Fibroblast of mammary gland (primary cell): ENCODE measurements around the gene NEUROD4.
"Not testable (repeated sequence)": the region's sequence is repeated elsewhere in the genome, so short reads cannot be mapped to it uniquely, and the experiment has no call there.

Source experiments
- DNase-seq: peaks from one replicate; pipeline ENCODE4 v3.0.0-alpha.2; 2010; ENCODE audit warnings: low read depth
- H3K4me3 ChIP-seq: 2 replicates; pipeline ENCODE4 v1.5.1; 2011; ENCODE audit warnings: low read depth, mild to moderate bottlenecking, low read length, moderate library complexity; ENCODE audit not compliant: control insufficient read depth
- CTCF ChIP-seq: conservative IDR thresholded peaks from 2 replicates; pipeline ENCODE4 v1.5.1; 2011; ENCODE audit warnings: low read depth, low read length, inconsistent platforms; ENCODE audit not compliant: control insufficient read depth, insufficient read depth

Gene NEUROD4

DNA sequence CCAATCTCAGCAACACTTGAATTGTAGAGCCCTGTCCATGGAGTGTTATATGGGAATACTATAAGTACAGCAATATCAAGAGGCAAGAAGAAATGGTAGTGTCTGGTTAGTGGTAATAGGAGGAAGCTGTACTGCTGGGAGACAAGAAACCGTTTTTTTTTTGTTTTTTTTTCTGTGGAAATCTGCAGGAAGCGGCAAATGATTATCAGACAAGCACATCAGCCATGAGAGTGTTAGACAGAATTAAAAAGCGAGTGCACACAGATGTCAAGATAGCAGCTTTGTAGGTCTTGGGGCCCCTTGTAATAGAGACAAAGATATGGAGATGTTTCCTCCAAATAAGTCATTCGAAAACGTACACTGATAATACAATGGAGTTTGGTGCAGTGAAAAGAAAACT, 41.9 kb upstream of the NEUROD4 start:
- no peak for TF ChIP-seq CTCF
- no peak overlapping the region for H3K4me3 ChIP-seq
- no peak for DNase-seq

DNA sequence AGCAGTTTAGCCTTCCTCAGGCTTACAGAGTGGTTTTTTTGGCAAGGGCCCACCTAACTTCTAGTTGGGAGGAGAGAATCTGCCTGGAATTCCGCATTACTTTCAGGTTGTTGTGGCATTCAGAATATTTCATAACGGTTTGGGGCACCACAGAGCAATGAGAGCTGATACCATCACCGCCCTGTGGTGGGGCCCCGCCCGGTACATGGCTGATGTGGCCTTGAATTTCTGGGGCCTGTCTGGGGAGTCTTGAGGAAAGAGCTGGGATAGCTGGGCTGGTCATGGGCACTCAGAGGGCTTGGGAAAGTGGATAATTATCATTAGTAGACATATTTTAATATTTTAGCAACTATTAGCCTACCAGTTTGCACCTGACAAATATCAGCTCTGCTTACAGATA, 39.4 kb upstream of the NEUROD4 start:
- no peak for TF ChIP-seq CTCF
- no peak overlapping the region for H3K4me3 ChIP-seq
- DNase-seq: no peak

- no peak for TF ChIP-seq CTCF
- no peak overlapping the region for H3K4me3 ChIP-seq
- DNase-seq: no peak
Measured at GRCh38 chr12:54981796-54982195, 38.0 kb upstream of the NEUROD4 start.

DNA sequence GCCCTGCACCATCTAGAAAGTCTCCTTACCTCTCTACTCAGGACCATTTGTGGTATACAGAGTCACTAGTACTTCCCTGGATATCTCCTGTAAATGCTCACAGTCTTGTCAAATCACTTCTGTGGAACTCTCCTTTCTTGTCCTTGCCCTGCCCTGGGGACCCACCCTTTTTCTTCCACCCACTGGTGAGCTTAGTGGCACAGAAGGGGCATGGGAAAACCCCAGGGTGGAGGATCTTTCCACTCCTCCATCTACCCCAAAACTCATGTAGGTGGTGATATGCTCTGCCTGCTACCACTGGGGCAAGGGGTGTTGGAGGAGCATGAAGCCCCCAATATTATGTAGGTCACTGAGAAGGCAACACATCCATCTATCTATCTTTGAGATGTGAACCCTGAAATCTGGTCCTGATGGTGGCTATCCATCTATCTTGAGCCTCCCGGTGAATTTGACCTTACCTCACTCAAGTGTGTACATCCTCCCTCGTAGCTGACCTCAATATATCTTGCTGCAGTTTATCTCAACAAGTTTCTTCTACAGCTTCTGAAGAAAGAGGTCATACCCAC, 36.2 kb upstream of the NEUROD4 start:
- H3K4me3 ChIP-seq: no peak overlapping the region
- DNase-seq: no peak
- no peak for TF ChIP-seq CTCF

DNA sequence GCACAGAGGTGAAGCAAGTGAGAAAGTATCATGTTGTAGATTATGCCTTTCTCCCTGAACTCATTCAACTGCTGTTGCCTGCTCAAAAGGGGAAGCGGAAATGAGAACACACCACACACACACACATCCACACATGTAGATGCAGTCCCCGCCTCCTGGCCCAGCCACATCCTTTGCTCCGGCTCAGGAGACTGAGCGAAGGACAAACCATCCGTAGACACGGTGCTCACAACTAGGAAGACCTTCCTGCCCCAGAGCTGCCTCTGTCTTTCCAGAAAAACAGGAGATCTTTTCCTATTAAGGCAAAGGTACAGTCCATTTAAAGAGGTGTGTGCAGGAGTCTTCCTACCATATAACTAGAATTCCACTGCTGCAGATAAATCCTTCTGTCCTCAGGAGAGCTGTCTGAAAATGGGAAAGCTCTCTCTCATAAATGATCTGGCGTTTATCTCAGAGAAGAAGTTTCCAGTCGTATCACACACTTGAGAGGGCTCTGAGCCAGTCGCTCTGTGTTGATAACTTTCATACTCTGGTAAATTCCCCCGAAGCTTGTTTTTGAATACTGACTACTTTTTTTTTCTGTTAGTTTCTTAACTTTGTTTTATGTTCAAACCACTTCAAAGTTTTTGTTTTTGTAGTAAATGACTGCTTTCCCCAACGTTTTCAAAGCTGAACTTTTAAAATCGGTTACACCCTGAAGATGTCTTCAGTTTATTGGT, 35.0 kb upstream of the NEUROD4 start, which contains the start of gene TESPA1:
TSS of gene TESPA1 (minus strand) at position 105 of the 719 bp plus-strand sequence. CDS start 10,200 bp downstream, outside the sequence.
- DNase-seq: peak; percentile 5
- no peak within 1 kb of the TSS for H3K4me3 ChIP-seq

DNA sequence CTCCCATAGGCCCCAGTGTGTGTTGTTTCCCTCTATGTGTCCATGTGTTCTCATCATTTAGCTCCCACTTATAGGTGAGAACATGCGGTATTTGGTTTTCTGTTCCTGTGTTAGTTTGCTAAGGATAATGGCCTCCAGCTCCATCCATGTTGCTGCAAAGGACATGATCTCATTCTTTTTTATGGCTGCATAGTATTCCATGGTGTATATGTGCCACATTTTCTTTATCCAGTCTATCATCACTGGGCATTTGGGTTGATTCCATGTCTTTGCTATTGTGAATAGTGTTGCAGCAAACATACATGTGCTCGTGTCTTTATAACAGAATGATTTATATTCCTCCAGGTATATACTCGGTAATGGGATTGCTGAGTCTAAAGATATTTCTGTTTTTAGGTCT, 33.0 kb upstream of the NEUROD4 start:
- H3K4me3 ChIP-seq, DNase-seq: not testable (repeated sequence)

More for the DNA sequence above, 35.0 kb upstream of the NEUROD4 start, which contains the start of gene TESPA1:
- no peak for TF ChIP-seq CTCF

DNA sequence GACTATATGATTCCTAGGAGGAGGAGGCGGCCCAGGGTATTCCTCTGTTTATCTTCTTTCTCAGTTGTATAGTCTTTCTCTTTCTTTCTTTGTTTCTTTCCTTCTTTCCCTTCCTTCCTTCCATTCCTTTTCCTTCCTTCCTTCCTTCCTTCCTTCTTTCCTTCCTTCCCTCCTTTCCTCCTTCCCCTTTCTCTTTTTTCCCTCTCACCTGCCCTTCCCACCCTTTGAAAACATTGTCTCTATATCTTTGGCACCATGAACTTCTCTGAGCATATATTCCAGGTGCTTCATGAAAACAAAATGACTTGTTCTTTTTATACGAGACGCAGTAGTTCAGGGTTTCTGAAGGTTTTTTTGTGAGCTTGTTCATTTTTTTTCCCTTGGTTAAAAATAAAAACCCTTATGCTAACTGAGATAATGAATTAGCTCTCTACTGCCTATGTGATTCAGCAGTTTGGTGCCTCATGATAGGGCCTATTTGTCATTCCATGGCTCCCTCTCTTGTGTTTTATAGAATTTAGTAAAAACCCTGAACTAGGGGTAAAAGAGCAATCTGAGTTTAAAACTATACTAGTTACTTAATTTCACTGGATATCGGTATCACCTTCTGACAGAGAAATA, 32.1 kb upstream of the NEUROD4 start:
- TF ChIP-seq CTCF: no peak
- no peak for DNase-seq
- no peak overlapping the region for H3K4me3 ChIP-seq
